ENCODE data around the gene ZNF839.

GRCh38 chr14:102279688-102280348 lies 39.7 kb upstream of the ZNF839 start:
- TF ChIP-seq EZH2 (IDR thresholded peaks at IDR 0.05) (no peak), POLR2AphosphoS5 (IDR thresholded peaks at IDR 0.05; ENCODE audit: borderline replicate concordance, low read depth, low read length) (no peak)
